Fibroblast of peridontal ligament (primary cell): ENCODE measurements around the gene HACE1.
A peak's percentile ranks its signal among the peaks of the same experiment; 100 is the strongest.

Experiments
- DNase-seq: peaks from one replicate; pipeline ENCODE4 v3.0.0-alpha.2; 2010; ENCODE audit errors: extremely low read depth

Gene HACE1

DNA sequence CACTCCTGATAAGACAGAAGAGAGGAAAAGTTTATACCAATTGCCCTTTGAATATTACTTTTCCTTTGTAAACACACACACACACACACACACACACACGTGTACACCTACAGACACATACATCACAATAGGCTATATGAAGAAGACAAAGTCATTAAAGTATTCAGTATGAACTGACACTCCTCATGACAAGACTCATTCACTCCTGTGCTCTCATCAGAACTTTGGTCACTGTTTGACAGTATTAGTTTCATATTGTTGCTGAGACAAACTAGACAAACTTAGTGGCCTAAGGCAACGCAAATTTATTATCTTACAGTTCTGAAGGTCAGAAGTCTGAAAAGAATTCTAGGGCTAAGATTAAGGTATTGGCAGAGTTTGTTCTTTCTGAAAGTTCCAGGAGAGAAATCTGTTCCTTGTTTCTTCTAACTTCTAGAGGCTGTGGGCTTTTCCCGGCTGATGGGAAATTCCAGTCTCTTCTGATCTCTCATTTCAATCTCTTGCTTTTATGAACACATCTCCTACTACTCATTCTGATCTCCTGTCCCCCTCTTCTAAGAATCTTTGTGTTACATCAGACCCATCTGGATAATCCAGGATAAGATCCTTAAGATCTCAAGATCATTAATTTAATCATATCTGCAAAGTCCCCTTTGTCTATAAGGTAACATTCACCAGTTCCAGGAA, 171.3 kb downstream of the HACE1 start:
- no peak for DNase-seq

DNA sequence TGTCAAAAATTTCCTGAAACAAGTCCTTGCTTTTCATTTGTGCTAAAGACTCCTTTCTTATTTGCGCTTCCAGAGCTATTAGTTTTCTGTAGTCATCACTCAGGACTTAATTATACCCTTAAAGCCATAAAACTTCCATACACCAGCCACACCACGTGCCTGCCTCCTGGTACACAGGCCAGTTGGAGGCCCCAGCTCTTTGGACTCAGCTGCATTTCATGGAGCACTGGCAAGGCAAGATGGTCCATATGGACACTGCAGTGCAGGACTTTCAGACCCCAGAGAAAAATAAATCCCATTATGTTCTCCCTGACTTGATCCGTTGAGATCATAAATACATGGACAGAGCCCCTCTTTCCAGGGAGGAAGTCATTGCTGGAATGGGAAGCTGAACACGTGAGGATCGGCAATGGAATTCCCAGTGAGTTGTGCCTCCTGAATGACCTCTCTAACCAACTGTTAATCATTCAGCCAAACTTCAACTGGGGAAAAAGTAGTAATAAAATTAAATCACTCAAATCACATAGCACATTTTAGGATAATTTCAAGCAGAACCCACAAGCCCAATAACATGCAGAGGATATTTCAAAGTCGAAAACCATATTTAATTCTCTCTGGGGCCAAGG, 173.1 kb downstream of the HACE1 start:
- no peak for DNase-seq

DNA sequence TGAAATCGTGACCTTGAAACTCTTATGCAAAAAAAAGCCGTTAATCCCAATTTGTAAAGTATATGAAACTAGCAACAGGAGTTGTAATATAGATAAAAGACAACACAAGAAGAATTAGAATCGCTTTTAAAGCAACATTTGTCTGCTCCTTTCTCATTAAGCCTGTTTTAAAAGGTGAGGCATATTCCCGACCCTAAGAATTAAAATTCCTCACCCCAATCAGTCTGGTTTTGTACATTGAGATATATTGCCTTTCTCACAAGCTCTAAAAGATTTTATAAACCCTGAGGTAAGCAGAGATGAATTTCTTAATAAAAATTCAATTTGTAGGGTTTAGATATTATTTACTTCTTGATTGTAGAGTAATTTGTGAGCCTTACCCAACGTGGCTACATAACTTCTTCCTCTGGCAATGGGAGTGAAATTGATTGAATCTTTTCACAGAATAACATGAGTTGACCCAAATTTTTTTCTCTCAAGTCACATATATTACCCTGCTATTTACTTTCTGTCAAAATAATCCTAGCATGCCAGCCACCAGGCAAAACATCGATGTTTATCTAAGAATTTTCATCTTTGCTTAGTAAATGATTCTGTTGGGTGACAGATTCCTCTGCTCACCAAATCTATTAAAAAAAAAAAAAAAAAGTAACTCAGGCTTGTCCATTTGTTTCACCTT, 173.7 kb downstream of the HACE1 start:
- no peak for DNase-seq

DNA sequence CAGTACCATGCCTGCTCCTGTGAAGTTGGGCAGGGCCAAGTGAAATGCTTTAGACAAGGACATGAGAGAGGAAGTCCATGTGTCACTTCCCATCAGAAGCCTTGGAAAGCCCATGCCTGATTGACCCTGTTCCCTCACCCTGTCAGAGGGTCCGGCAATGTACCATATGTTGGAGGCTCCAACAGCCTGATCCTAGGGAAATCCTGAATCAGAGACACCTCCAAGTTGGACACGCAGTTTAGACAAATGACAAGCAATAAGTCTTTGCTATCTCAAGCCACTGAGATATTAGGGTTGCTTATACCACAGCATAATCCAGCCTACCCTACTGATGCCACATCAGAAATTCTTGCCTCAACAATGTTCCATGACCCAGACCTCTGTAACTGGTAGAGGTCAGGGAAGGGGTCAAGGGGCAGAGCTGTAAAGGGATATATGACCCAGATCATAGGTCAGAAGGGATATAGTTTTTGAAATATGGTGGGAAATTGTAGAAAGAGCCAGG, 174.8 kb downstream of the HACE1 start:
- DNase-seq: no peak

DNA sequence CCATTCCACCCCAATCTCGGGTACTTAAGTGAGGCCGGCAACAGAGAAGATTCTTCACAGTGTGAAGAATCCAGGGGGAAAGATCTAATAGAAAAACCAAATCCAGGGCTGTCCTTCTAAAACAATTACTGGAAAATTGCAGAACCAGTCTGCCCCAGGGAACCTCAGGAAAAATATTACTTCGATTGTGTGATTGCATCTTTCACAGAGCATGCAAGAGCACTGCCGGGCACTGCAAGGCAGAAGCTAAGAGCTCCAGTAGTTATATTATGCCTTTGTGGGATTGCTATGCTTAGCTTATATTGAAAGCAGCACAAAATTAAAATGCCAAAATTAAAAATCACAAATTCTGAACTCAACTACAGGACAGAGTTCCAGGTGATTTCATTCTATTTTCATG, 175.9 kb downstream of the HACE1 start:
- no peak for DNase-seq

DNA sequence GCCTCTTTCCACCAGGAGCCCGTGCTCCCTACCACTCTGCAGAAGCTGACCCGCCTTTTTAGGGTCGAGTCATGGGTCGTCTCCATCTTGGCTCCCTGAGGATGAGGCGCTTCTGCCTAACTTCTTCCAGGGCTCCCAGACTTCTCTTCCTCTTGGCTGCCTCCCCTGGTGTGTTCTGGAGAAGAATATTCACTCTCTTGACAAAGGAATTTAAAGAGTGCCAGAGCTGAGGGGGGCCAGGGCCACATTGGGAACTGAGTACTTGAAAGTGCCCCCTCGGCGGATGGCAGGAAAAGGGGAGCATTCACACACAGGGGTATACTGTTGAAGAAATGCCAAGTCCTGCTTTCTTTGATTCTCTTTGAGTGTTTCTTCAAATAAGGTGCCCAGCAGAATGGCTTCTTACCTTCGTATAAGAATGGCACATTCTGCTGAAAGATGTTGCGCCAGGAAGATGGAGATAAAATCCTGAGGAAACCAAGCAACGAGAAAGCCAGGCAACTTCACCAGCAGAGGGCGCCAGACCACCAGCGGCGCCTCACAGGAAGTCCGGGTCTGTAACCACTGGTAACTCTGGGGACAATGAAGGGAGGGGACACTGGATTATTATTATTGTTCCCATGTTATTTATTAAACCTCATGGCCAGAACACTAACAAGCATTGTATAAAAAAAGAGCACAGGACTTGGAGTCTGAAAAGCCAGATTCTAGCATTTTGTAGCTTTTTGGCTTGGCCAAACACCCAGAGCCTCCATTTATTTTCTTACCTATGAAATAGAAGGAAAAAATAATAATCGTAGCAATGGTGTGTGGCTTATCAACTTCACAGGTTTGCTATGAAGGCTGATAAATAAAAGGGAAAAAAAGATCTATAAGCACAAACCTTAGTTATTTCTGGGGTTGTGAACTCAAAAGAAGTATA, 176.7 kb downstream of the HACE1 start:
- DNase-seq: peak; percentile 59

DNA sequence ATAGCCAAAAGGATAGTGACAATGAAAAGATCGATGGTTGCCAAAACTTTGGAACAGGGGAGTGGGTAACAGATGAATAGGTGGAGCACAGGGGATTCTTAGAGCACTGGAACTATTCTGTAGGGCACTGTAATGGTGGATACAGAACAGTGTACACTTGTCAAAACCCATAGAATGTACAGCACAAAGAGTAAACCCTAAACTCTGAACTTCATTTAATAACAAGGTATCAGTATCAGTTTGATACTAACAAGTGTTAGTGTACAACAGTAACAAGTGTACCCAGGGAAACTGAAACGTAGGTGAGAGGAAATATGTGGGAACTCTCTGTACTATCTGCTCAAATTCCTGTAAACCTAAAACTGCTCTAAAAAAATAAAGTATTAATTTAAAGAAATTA, 179.2 kb downstream of the HACE1 start:
- no peak for DNase-seq

DNA sequence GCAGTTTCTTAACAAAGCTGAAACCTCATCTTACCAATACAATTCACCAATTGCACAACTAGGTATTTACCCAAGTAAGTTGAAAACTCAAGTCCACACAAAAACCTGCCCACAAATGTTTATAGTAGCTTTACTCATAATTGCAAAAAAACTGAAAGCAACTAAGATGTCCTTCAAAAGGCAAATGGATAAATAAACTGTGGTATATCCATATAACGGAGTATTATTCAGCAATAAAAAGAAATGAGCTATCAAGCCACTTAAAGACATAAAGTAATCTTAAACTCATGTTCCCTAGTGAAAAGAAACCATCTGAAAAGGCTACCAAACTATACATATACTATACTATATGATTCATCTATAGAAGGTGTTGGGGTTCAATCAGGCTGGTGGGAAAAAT, 179.7 kb downstream of the HACE1 start:
- DNase-seq: no peak
